Skeletal muscle tissue (tissue), 4 donors: ENCODE measurements around the gene SMARCA5. TPM values are rescaled to one million over a fixed set of nuclear protein-coding genes. Genes with fewer than 3 reads are reported as not detected.

Experiments used
- H3K27ac ChIP-seq: one replicate; pipeline ENCODE4 v1.7.0; 2013; ENCODE audit warnings: mild to moderate bottlenecking, low read depth, low read length, inconsistent platforms
- H3K27me3 ChIP-seq, 3 donors: one replicate each; pipeline ENCODE4 v1.7.0; 2013; ENCODE audit warnings: low read length in 3 of 3; ENCODE audit not compliant: control insufficient read depth in 3 of 3, insufficient read depth in 3 of 3
- H3K36me3 ChIP-seq, 3 donors: one replicate each; pipeline ENCODE4 v1.7.0; 2013; ENCODE audit warnings: low read length in 3 of 3; ENCODE audit not compliant: control insufficient read depth in 3 of 3, insufficient read depth in 3 of 3
- H3K4me1 ChIP-seq, 3 donors: one replicate each; pipeline ENCODE4 v1.7.0; 2013; ENCODE audit warnings: low read length in 3 of 3, mild to moderate bottlenecking in 3 of 3; ENCODE audit not compliant: control insufficient read depth in 3 of 3, insufficient read depth in 3 of 3
- H3K4me3 ChIP-seq, 3 donors: one replicate each; pipeline ENCODE4 v1.7.0; 2013; ENCODE audit warnings: low read length in 3 of 3
- H3K9ac ChIP-seq, 3 donors: one replicate each; pipeline ENCODE4 v1.7.0; 2013; ENCODE audit warnings: low read length in 3 of 3, mild to moderate bottlenecking in 3 of 3, moderate library complexity in 2 of 3, low read depth in 1 of 3
- H3K9me3 ChIP-seq, 3 donors: one replicate each; pipeline ENCODE4 v1.7.0; 2013; ENCODE audit warnings: low read length in 3 of 3; ENCODE audit not compliant: control insufficient read depth in 3 of 3
- total RNA-seq: library from RNA; depleted of rRNA; stranded (reverse); fragments of >200 nt; gene quantifications from one replicate; pipeline ENCODE4 v1.2.3, GENCODE V29; 2014
- donor health status: Osteomylitis.

The SMARCA5 gene
- total RNA-seq, 1 donor from 2014 or later: 42.8 TPM

DNA sequence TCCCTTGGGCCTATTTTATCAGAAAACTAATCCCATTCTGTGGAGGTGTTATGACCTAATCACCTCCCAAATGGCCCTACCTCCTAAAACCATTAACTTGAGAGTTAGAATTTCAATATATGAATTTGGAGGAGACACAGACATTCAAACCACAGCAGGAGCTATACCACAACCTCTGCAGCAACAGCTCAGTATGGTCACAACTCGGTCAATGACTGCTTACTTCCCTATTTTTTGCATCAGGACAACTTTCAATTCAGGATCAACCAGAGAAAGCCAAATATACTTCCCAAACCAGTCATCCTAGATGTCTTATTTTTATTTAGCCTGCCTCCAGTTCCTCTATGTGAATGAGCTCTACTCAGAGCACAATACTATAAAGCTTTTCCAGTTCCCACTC is 11.3 kb upstream of the SMARCA5 start:
- Histone ChIP-seq H3K4me1 (no peaks in the 10 kb centered on the region), H3K9me3 (no peaks in the 10 kb centered on the region), H3K9ac (no peak overlapping the region), H3K4me3 (no peak overlapping the region), H3K36me3 (no peaks in the 10 kb centered on the region), H3K27ac (no peak overlapping the region), H3K27me3 (no peaks in the 10 kb centered on the region)

DNA sequence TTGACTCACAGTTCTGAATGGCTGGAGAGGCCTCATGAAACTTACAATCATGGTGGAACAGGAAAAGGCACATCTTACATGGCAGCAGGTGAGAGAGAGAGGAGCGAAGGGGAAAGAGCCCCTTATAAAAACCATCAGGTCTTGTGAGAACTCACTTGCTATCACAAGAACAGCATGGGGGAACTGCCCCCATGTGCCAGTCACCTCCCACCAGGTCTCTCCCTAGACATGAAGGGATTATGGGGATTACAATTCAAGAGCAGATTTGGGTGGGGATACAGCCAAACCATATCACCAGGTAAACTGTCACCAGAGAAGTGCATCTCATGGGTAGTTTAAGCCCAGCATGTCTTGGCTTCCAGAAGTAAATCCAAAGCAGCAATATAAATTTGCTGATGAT is 7.5 kb upstream of the SMARCA5 start:
- H3K4me1 ChIP-seq: no peaks in the 10 kb centered on the region
- H3K27me3 ChIP-seq: no peaks in the 10 kb centered on the region
- H3K36me3 ChIP-seq: no peaks in the 10 kb centered on the region
- H3K9ac ChIP-seq: no peak overlapping the region
- H3K9me3 ChIP-seq: no peaks in the 10 kb centered on the region
- no peak overlapping the region for H3K27ac ChIP-seq
- H3K4me3 ChIP-seq: no peak overlapping the region

DNA sequence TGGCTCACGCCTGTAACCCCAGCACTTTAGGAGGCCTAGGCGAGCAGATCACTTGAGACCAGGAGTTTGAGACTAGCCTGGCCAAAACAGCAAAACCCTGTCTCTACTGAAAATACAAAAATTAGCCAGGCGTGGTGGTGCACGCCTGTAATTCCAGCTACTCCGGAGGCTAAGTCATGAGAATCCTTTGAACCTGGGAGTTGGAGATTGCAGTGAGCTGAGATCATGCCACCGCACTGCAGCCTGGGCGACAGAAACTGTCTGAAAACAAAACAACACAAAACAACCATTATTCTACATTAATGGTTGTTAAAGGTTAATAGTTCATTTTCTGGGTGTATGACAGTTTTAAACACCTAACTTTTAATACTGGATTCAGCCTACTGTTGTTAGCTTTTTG is 1.6 kb upstream of the SMARCA5 start:
- Histone ChIP-seq H3K9ac (no peak overlapping the region), H3K9me3 (no peaks in the 10 kb centered on the region), H3K4me1 (peaks cover 12 to 18% (median 12%) of the 10 kb centered on the region in 3 donors), H3K4me3 (no peak overlapping the region), H3K36me3 (no peaks in the 10 kb centered on the region), H3K27ac (no peak overlapping the region), H3K27me3 (no peaks in the 10 kb centered on the region)

DNA sequence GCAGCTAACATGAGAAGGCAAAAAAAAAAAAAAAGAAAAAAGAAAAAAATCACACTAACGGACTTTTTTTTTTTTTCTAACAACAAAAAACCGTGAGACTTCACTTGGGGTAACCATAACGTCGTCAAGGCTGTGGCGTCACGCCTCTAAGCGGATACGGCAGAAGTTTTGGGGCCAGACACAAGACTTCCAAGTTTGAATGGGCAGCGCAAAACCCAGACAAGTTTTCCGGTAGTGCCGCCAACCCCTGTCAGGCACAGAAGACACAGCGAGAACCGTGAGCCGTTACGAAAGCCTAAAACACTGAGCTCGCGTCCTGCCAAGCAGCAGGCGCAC is 556 bp upstream of the SMARCA5 start:
- Histone ChIP-seq H3K9ac (peak overlapping the region; percentile 94 to 98 (median 94)), H3K9me3 (no peaks in the 10 kb centered on the region), H3K4me1 (peaks cover 12 to 18% (median 14%) of the 10 kb centered on the region in 3 donors), H3K36me3 (peaks cover 3 to 5% (median 3%) of the 10 kb centered on the region in 3 donors), H3K27me3 (no peaks in the 10 kb centered on the region), H3K4me3 (peak overlapping the region; percentile 95 to 97 (median 96)), H3K27ac (peak overlapping the region; percentile 95)

DNA sequence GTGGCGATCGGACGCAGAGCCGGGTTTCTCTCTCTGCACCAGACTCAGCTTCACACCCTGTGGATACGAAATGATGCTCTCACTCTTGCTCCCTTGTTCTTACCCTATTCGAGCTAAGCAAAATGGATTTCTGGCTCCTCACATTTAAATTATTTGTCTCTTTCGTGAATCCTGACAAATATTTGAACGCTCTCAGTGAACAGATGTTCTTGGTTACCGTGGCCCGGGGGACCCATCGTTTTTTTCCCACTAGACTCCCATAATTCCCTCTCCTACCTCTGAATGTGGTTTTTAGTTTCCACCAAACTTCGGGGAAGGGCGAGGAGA is 630 bp downstream of the SMARCA5 start:
- H3K9me3 ChIP-seq: no peaks in the 10 kb centered on the region
- H3K27ac ChIP-seq: peak overlapping the region; percentile 95
- peaks cover 12 to 18% (median 15%) of the 10 kb centered on the region in 3 donors for H3K4me1 ChIP-seq
- H3K4me3 ChIP-seq: peak overlapping the region; percentile 95 to 97 (median 96)
- H3K27me3 ChIP-seq: no peaks in the 10 kb centered on the region
- peaks cover 3 to 13% (median 3%) of the 10 kb centered on the region in 3 donors for H3K36me3 ChIP-seq
- peak overlapping the region; percentile 94 to 98 (median 94) for H3K9ac ChIP-seq

DNA sequence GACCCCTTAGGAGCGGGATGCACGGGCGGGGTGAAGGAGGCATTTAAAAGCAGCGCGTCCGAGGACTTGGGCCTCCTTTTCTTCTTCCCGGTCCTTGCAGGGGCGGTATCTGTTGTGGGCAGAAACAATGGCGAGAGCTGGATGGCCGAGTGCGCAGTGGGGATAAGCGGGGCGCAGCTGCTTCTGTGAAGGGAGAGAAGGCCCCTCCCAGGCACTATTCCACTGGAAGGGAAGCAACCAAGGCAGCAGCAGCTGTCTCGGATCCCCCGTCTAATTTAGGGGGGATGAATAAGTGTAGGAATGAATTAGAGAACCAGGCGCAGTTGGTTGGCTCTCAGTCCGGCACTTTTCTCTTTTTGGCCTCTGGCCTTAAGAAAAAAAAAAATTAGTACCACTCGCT is 995 bp downstream of the SMARCA5 start:
- Histone ChIP-seq H3K27me3 (no peaks in the 10 kb centered on the region), H3K27ac (peak overlapping the region; percentile 95), H3K4me1 (peaks cover 12 to 18% (median 15%) of the 10 kb centered on the region in 3 donors), H3K9ac (peak overlapping the region; percentile 94 to 98 (median 94)), H3K36me3 (peaks cover 3 to 14% (median 3%) of the 10 kb centered on the region in 3 donors), H3K4me3 (peak overlapping the region; percentile 95 to 97 (median 96)), H3K9me3 (no peaks in the 10 kb centered on the region)

DNA sequence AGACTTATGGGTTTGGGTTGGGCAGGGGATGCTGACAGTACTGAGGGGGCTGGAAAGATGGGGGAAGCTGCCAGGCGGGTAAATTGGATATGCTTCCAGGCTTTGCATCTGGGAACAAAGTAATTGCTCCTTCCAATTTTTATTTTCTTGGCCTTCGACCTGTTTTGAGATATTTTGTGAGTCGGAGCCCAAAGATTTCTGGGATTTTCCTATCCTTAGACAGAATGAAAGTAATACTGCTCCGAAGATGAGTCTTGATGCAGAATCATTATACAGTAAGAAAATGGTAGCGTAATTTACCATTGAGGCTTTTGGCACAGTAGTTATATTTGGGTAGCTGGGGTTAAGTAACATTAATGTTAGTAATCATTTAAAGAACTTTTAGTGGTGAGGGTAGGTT is 1.4 kb downstream of the SMARCA5 start:
- Histone ChIP-seq H3K4me1 (peaks cover 12 to 18% (median 15%) of the 10 kb centered on the region in 3 donors), H3K9me3 (no peaks in the 10 kb centered on the region)

DNA sequence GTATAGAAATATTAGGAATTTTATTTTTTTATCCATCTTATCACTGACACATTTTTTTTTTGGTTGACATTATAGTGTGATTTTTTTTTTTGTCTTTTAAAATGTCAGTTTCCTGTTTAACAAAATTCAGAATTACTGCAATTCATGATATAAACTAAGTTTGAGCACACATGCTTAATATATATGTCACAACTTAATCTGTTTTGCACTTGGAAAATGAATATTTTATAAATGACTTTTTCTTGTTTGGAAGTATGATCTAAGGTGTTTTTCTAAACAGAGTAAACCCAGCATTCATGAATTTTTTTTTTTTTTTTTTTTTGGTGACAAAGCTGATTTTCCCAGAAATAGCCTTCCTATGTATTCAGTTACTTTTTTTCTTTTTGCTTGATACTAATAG is 2.4 kb downstream of the SMARCA5 start:
- peaks cover 12 to 18% (median 15%) of the 10 kb centered on the region in 3 donors for H3K4me1 ChIP-seq
- peaks cover 3 to 19% (median 3%) of the 10 kb centered on the region in 3 donors for H3K36me3 ChIP-seq
- peak overlapping the region in 1 of 3 donors; percentile 94 for H3K9ac ChIP-seq
- no peak overlapping the region for H3K27ac ChIP-seq
- no peaks in the 10 kb centered on the region for H3K9me3 ChIP-seq
- no peaks in the 10 kb centered on the region for H3K27me3 ChIP-seq
- no peak overlapping the region for H3K4me3 ChIP-seq

More for the DNA sequence above, 1.4 kb downstream of the SMARCA5 start:
- H3K27me3 ChIP-seq: no peaks in the 10 kb centered on the region
- H3K27ac ChIP-seq: peak overlapping the region; percentile 95
- peaks cover 3 to 17% (median 3%) of the 10 kb centered on the region in 3 donors for H3K36me3 ChIP-seq
- peak overlapping the region; percentile 94 to 98 (median 94) for H3K9ac ChIP-seq
- peak overlapping the region; percentile 95 to 97 (median 96) for H3K4me3 ChIP-seq

DNA sequence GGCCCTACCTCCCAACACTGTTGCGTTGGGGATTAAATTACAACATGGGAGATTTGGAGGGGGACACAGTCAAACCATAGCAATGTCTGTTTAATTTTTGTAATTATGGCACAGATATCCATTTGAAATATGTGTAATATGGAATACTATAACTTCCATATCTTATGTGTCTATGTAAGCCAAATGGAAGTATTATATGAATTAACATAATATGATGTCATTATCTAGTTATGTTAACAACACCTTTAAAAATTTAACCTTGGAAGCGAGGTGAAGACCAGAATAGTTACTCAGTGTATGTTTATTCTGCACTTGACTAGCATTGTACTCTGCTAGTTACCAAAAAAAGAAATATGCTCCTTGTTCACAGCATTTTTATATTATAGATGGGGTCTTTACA is 4.3 kb downstream of the SMARCA5 start:
- H3K4me3 ChIP-seq: no peak overlapping the region
- no peak overlapping the region for H3K27ac ChIP-seq
- H3K9ac ChIP-seq: no peak overlapping the region
- no peaks in the 10 kb centered on the region for H3K9me3 ChIP-seq
- H3K4me1 ChIP-seq: peaks cover 12 to 18% (median 15%) of the 10 kb centered on the region in 3 donors
- no peaks in the 10 kb centered on the region for H3K27me3 ChIP-seq
- H3K36me3 ChIP-seq: peaks cover 9 to 32% (median 14%) of the 10 kb centered on the region in 3 donors

DNA sequence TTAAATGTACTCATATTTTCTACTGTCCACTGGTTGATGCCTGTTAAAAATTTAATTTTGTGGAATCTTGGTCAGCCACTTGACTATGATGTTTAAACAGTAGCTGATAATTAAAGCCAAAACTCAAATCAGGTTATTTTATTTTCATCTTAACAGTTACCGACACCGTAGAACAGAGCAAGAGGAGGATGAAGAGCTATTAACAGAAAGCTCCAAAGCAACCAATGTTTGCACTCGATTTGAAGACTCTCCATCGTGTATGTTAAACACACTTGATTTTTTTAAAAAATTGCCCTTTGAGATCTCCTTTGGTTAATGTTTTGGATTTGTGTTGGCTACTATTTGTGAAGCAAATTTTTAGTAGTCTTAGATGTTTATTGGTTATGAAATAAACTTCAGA is 10.7 kb downstream of the SMARCA5 start:
- H3K36me3 ChIP-seq: peaks cover 14 to 49% (median 48%) of the 10 kb centered on the region in 3 donors

More for the DNA sequence above, 10.7 kb downstream of the SMARCA5 start:
- Histone ChIP-seq H3K9me3 (no peaks in the 10 kb centered on the region), H3K9ac (no peak overlapping the region), H3K27me3 (no peaks in the 10 kb centered on the region), H3K4me3 (no peak overlapping the region), H3K27ac (no peak overlapping the region), H3K4me1 (no peaks in the 10 kb centered on the region)
